WTC11 (cell line): ENCODE data around the gene STX12. TPM values are rescaled to one million over a fixed set of nuclear protein-coding genes. Genes with fewer than 3 reads are reported as not detected.

Source experiments
- AFF4 ChIP-seq: sonication (generic); formaldehyde crosslinking; IDR thresholded peaks from 2 replicates; pipeline ENCODE4 v1.8.1; 2023; ENCODE audit warnings: mild to moderate bottlenecking, missing genetic modification reagents, borderline replicate concordance
- CBFB ChIP-seq: sonication (generic); formaldehyde crosslinking; IDR thresholded peaks from 2 replicates; pipeline ENCODE4 v1.8.1; 2022; ENCODE audit warnings: mild to moderate bottlenecking, low read depth, missing genetic modification reagents
- EMX1 ChIP-seq: fragments of 250-450 bp; sonication (Bioruptor Pico); IDR thresholded peaks from 2 replicates; pipeline ENCODE4 v1.8.0; 2021; ENCODE audit warnings: mild to moderate bottlenecking
- PRRX2 ChIP-seq: fragments of 250-450 bp; sonication (Bioruptor Pico); IDR thresholded peaks from 2 replicates; pipeline ENCODE4 v1.8.0; 2021; ENCODE audit warnings: mild to moderate bottlenecking
- RELA ChIP-seq: sonication (generic); formaldehyde crosslinking; IDR thresholded peaks from 2 replicates; pipeline ENCODE4 v1.8.1; 2022; ENCODE audit warnings: missing genetic modification reagents, mild to moderate bottlenecking, borderline replicate concordance
- ZNF281 ChIP-seq: sonication (generic); formaldehyde crosslinking; IDR thresholded peaks from 2 replicates; pipeline ENCODE4 v1.8.0; 2023; ENCODE audit warnings: mild to moderate bottlenecking, missing genetic modification reagents
- ZNF512 ChIP-seq: sonication (generic); formaldehyde crosslinking; IDR thresholded peaks from 2 replicates; pipeline ENCODE4 v1.8.1; 2022; ENCODE audit warnings: missing genetic modification reagents, borderline replicate concordance
- total RNA-seq: library from RNA; stranded (reverse); gene quantifications from 3 replicates; pipeline ENCODE4 v1.2.3, GENCODE V29; 2021
- TF ChIP-seq, protein P1 (sequence below): sonication (generic); formaldehyde crosslinking; IDR thresholded peaks from 2 replicates; pipeline ENCODE4 v1.8.1; 2022; ENCODE audit warnings: low read depth, missing genetic modification reagents, borderline replicate concordance
- TF ChIP-seq, protein P2 (sequence below): fragments of 250-450 bp; sonication (Bioruptor Pico); IDR thresholded peaks from 2 replicates; pipeline ENCODE4 v1.9.0; 2021; ENCODE audit warnings: mild to moderate bottlenecking
- TF ChIP-seq, protein P3 (sequence below): sonication (generic); formaldehyde crosslinking; IDR thresholded peaks from 2 replicates; pipeline ENCODE4 v1.8.0; 2022; ENCODE audit warnings: mild to moderate bottlenecking, missing genetic modification reagents
- TF ChIP-seq, protein P4 (sequence below): sonication (generic); formaldehyde crosslinking; conservative IDR thresholded peaks from 2 replicates; pipeline ENCODE4 v1.8.1; 2023; ENCODE audit warnings: mild to moderate bottlenecking, low read depth, missing genetic modification reagents, moderate library complexity

STX12 gene
- total RNA-seq, 1 experiment from 2014 or later: 10.3 TPM

GRCh38 chr1:27725374-27726172, 47.4 kb upstream of the STX12 start, which contains the start of gene FAM76A (continued):
- TF ChIP-seq, protein P1, sequence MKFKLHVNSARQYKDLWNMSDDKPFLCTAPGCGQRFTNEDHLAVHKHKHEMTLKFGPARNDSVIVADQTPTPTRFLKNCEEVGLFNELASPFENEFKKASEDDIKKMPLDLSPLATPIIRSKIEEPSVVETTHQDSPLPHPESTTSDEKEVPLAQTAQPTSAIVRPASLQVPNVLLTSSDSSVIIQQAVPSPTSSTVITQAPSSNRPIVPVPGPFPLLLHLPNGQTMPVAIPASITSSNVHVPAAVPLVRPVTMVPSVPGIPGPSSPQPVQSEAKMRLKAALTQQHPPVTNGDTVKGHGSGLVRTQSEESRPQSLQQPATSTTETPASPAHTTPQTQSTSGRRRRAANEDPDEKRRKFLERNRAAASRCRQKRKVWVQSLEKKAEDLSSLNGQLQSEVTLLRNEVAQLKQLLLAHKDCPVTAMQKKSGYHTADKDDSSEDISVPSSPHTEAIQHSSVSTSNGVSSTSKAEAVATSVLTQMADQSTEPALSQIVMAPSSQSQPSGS (CRISPR knock-in tag): no peak
- TF ChIP-seq, protein P2, sequence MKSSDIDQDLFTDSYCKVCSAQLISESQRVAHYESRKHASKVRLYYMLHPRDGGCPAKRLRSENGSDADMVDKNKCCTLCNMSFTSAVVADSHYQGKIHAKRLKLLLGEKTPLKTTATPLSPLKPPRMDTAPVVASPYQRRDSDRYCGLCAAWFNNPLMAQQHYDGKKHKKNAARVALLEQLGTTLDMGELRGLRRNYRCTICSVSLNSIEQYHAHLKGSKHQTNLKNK (CRISPR knock-in tag): no peak
- TF ChIP-seq CBFB (no peak), ZNF512 (CRISPR knock-in tag) (no peak), ZNF281 (CRISPR knock-in tag) (peak; percentile 86), PRRX2 (no peak), AFF4 (CRISPR knock-in tag) (no peak), EMX1 (no peak), RELA (peak; percentile 40; the same call in 1 of the 2 replicates)
- TF ChIP-seq, protein P3, sequence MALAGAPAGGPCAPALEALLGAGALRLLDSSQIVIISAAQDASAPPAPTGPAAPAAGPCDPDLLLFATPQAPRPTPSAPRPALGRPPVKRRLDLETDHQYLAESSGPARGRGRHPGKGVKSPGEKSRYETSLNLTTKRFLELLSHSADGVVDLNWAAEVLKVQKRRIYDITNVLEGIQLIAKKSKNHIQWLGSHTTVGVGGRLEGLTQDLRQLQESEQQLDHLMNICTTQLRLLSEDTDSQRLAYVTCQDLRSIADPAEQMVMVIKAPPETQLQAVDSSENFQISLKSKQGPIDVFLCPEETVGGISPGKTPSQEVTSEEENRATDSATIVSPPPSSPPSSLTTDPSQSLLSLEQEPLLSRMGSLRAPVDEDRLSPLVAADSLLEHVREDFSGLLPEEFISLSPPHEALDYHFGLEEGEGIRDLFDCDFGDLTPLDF (CRISPR knock-in tag): peak; percentile 78; the same call in 1 of the 2 replicates
- TF ChIP-seq, protein P4, sequence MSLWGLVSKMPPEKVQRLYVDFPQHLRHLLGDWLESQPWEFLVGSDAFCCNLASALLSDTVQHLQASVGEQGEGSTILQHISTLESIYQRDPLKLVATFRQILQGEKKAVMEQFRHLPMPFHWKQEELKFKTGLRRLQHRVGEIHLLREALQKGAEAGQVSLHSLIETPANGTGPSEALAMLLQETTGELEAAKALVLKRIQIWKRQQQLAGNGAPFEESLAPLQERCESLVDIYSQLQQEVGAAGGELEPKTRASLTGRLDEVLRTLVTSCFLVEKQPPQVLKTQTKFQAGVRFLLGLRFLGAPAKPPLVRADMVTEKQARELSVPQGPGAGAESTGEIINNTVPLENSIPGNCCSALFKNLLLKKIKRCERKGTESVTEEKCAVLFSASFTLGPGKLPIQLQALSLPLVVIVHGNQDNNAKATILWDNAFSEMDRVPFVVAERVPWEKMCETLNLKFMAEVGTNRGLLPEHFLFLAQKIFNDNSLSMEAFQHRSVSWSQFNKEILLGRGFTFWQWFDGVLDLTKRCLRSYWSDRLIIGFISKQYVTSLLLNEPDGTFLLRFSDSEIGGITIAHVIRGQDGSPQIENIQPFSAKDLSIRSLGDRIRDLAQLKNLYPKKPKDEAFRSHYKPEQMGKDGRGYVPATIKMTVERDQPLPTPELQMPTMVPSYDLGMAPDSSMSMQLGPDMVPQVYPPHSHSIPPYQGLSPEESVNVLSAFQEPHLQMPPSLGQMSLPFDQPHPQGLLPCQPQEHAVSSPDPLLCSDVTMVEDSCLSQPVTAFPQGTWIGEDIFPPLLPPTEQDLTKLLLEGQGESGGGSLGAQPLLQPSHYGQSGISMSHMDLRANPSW (CRISPR knock-in tag): no peak
